ENCODE results near the gene WNT7B. TPM values are rescaled to one million over a fixed set of nuclear protein-coding genes. Genes with fewer than 3 reads are reported as not detected.
A peak's percentile ranks its signal among the peaks of the same experiment; 100 is the strongest.

Gene WNT7B
- total RNA-seq, 1 donor from 2014 or later = 1.8 TPM

DNA sequence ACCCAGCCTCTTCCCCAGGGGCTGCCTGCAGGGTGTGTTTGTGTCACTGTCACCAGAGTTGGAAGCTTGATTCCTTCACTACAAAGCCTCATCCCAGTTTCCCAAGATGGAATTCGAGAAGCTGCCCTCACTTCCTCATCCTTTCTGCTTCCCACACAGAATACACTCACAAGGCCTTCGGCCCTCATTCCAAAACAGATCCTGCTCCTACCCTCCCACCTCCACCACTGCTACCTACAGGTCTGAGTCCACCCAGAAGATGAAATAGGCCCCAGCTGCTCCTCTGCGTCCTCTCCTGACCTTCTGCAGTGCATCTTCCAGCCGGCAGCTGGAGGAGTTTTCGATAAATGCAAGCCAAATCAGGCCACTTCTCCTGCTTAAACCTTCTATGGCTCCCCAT lies 6.8 kb upstream of the WNT7B start:
- H3K4me1 Mint-ChIP-seq = peaks cover 7% of the 10 kb centered on the region
- no peak overlapping the region for H3K4me3 Mint-ChIP-seq
- H3K36me3 ChIP-seq = no peaks in the 10 kb centered on the region
- H3K4me2 ChIP-seq = no peak overlapping the region
- no peaks in the 10 kb centered on the region for H3K36me3 Mint-ChIP-seq
- H3F3A ChIP-seq (ENCODE audit: low read depth) = peaks cover 16% of the 10 kb centered on the region
- no peak overlapping the region for H3K27ac ChIP-seq
- H3K27me3 ChIP-seq = peaks cover 9% of the 10 kb centered on the region
- no peak for TF ChIP-seq EZH2 (IDR thresholded peaks at IDR 0.05)
- H3K9me3 Mint-ChIP-seq = peaks cover 6% of the 10 kb centered on the region
- H4K20me1 ChIP-seq (ENCODE audit: low read depth) = no peaks in the 10 kb centered on the region
- H3K27me3 Mint-ChIP-seq (ENCODE audit: insufficient read depth, low read depth) = peaks cover 4% of the 10 kb centered on the region
- no peak overlapping the region for H3K27ac Mint-ChIP-seq
- no peaks in the 10 kb centered on the region for H3K9me3 ChIP-seq (ENCODE audit: low read depth)
- H2AFZ ChIP-seq (replicated peaks) = no peak overlapping the region
- no peak overlapping the region for H3K4me3 ChIP-seq
- no peak for DNase-seq (ENCODE audit: low spot score)
- no peak overlapping the region for H3K9ac ChIP-seq
- H3K79me2 ChIP-seq (ENCODE audit: low read depth) = no peaks in the 10 kb centered on the region
- H3K4me1 ChIP-seq = peaks cover 12% of the 10 kb centered on the region

DNA sequence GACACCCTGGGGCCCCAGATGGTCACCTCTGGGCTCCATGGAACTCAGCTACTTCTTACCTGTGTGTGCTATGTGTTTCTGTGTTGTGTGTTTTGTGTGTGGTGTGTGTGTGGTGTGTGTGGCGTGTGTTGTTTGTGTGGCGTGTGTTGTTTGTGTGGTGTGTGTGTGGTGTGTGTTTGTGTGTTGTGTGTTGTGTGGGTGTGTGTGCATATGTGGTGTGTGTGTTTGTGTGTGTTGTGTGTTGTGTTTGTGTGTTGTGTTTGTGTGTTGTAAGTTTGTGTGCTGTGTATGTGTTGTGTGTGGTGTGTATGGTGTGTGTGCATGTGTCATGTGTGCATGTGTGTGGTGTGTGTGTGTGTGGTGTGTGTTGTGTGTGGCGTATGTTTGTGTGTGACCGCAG lies 3.8 kb upstream of the WNT7B start:
- Mint-ChIP-seq H3K4me1 (peaks cover 4% of the 10 kb centered on the region), H3K4me3 (no peak overlapping the region), H3K27me3 (ENCODE audit: insufficient read depth, low read depth) (peaks cover 14% of the 10 kb centered on the region), H3K9me3 (peaks cover 6% of the 10 kb centered on the region), H3K27ac (no peak overlapping the region), H3K36me3 (no peaks in the 10 kb centered on the region)
- no peak overlapping the region for H2AFZ ChIP-seq (replicated peaks)
- peaks cover 15% of the 10 kb centered on the region for H3K4me1 ChIP-seq
- no peak overlapping the region for H3K4me3 ChIP-seq
- DNase-seq (ENCODE audit: low spot score) = no peak
- no peak overlapping the region for H3K27ac ChIP-seq
- no peak overlapping the region for H3K4me2 ChIP-seq
- peaks cover 22% of the 10 kb centered on the region for H3F3A ChIP-seq (ENCODE audit: low read depth)
- no peak for TF ChIP-seq EZH2phosphoT487 (IDR thresholded peaks at IDR 0.05)
- TF ChIP-seq, protein P1, sequence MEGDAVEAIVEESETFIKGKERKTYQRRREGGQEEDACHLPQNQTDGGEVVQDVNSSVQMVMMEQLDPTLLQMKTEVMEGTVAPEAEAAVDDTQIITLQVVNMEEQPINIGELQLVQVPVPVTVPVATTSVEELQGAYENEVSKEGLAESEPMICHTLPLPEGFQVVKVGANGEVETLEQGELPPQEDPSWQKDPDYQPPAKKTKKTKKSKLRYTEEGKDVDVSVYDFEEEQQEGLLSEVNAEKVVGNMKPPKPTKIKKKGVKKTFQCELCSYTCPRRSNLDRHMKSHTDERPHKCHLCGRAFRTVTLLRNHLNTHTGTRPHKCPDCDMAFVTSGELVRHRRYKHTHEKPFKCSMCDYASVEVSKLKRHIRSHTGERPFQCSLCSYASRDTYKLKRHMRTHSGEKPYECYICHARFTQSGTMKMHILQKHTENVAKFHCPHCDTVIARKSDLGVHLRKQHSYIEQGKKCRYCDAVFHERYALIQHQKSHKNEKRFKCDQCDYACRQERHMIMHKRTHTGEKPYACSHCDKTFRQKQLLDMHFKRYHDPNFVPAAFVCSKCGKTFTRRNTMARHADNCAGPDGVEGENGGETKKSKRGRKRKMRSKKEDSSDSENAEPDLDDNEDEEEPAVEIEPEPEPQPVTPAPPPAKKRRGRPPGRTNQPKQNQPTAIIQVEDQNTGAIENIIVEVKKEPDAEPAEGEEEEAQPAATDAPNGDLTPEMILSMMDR (IDR thresholded peaks at IDR 0.05) = no peak
- TF ChIP-seq EZH2 (IDR thresholded peaks at IDR 0.05) = no peak
- no peak overlapping the region for H3K9ac ChIP-seq
- peaks cover 13% of the 10 kb centered on the region for H4K20me1 ChIP-seq (ENCODE audit: low read depth)
- H3K27me3 ChIP-seq = peaks cover 39% of the 10 kb centered on the region
- H3K9me3 ChIP-seq (ENCODE audit: low read depth) = no peaks in the 10 kb centered on the region
- H3K79me2 ChIP-seq (ENCODE audit: low read depth) = no peaks in the 10 kb centered on the region
- H3K36me3 ChIP-seq = no peaks in the 10 kb centered on the region

DNA sequence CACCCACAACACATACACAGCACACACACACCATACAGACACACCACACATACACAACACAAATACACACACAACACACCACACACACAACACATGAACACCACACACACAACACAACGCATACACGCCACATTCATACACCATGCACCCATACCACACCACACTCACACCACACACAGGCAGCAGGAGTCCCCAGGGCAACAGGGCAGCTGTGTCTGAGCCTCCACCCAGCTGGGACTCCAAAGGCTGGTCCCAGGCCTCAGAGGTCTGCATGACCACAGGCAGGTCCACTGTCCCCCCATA lies 3.3 kb upstream of the WNT7B start:
- no peak for TF ChIP-seq EZH2phosphoT487 (IDR thresholded peaks at IDR 0.05)
- no peak for TF ChIP-seq EZH2 (IDR thresholded peaks at IDR 0.05)
- TF ChIP-seq, protein P1 (IDR thresholded peaks at IDR 0.05) = no peak
- Histone ChIP-seq H3K4me2 (no peak overlapping the region), H3K27ac (no peak overlapping the region), H3K4me1 (peaks cover 15% of the 10 kb centered on the region), H3K79me2 (ENCODE audit: low read depth) (no peaks in the 10 kb centered on the region), H3F3A (ENCODE audit: low read depth) (peaks cover 25% of the 10 kb centered on the region), H3K4me3 (no peak overlapping the region), H3K27me3 (peaks cover 44% of the 10 kb centered on the region), H2AFZ (replicated peaks) (no peak overlapping the region), H3K9ac (no peak overlapping the region), H3K36me3 (no peaks in the 10 kb centered on the region), H3K9me3 (ENCODE audit: low read depth) (no peaks in the 10 kb centered on the region), H4K20me1 (ENCODE audit: low read depth) (peaks cover 19% of the 10 kb centered on the region)
- Mint-ChIP-seq H3K4me1 (peaks cover 5% of the 10 kb centered on the region), H3K9me3 (peaks cover 2% of the 10 kb centered on the region), H3K4me3 (no peak overlapping the region), H3K36me3 (no peaks in the 10 kb centered on the region), H3K27ac (no peak overlapping the region), H3K27me3 (ENCODE audit: insufficient read depth, low read depth) (peaks cover 15% of the 10 kb centered on the region)
- DNase-seq (ENCODE audit: low spot score) = no peak

DNA sequence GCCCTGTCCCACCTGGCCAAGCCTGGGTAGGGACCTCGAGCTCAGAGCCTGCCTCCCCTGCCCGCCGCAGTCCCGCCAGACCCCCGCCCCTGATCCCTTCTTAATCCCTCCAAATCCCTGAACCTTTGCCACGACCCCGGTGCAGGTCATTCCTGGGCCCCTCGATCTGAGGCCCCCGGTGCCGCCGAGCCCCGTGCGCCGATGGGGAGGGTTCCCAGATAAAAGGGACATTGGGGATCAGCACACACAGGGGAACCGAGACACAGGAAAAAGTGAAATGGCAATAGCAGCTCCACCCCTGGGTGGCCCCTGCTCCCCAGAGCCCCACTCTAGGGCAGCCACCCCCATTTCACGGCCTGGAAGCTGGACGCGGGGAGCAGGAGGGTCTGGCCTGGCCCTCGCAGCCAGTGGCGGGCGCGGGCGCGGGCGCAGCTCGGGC lies 1.3 kb upstream of the WNT7B start:
- H3F3A ChIP-seq (ENCODE audit: low read depth) = peaks cover 42% of the 10 kb centered on the region
- H3K36me3 ChIP-seq = no peaks in the 10 kb centered on the region
- peaks cover 64% of the 10 kb centered on the region for H3K27me3 ChIP-seq
- Mint-ChIP-seq H3K27ac (no peak overlapping the region), H3K27me3 (ENCODE audit: insufficient read depth, low read depth) (peaks cover 28% of the 10 kb centered on the region), H3K9me3 (no peaks in the 10 kb centered on the region), H3K4me1 (peaks cover 19% of the 10 kb centered on the region), H3K4me3 (peak overlapping the region; percentile 86), H3K36me3 (no peaks in the 10 kb centered on the region)
- H3K27ac ChIP-seq = no peak overlapping the region
- TF ChIP-seq, protein P1 (IDR thresholded peaks at IDR 0.05) = no peak
- TF ChIP-seq EZH2 (IDR thresholded peaks at IDR 0.05) = peak; percentile 84
- no peak for DNase-seq (ENCODE audit: low spot score)
- H2AFZ ChIP-seq (replicated peaks) = no peak overlapping the region
- H3K9me3 ChIP-seq (ENCODE audit: low read depth) = no peaks in the 10 kb centered on the region
- H3K9ac ChIP-seq = no peak overlapping the region
- peaks cover 33% of the 10 kb centered on the region for H4K20me1 ChIP-seq (ENCODE audit: low read depth)
- peaks cover 15% of the 10 kb centered on the region for H3K4me1 ChIP-seq
- no peaks in the 10 kb centered on the region for H3K79me2 ChIP-seq (ENCODE audit: low read depth)
- peak overlapping the region; percentile 55 for H3K4me3 ChIP-seq
- peak overlapping the region; percentile 99 for H3K4me2 ChIP-seq

Data from neural progenitor cell (in vitro differentiated cells).